ENCODE results near the gene FKBP1A.

DNA sequence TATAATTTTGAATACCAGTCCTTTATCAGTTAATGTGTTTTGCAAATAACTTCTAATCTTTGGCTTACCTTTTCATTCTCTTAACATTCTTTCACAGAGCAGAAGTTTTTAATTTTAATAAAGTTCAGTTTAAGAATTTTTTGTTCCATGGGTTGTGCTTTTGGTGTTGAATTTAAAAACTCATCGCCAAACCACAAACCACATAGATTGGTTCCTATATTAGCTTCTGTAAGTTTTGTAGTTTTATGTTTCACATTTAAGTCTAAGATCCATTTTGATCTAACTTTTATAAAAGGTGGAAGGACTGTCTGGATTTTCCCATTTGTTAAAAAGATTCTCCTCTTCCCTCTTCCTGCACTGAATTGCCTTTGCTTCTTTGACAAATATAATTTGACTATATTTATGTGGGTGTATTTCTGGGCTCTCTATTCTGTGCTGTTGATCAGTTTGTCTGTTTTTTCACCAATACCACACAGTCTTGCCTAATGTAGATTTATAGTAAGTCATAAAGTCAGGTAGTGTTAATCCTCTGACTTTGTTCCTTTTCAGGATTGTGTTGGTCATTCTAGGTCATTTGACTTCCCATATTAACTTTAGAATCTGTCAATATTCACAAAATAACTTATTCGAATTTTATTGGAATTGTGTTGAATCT, 46.4 kb downstream of the FKBP1A start:
- TF ChIP-seq POLR2A (IDR thresholded peaks at IDR 0.05): no peak
- TF ChIP-seq, protein P1, sequence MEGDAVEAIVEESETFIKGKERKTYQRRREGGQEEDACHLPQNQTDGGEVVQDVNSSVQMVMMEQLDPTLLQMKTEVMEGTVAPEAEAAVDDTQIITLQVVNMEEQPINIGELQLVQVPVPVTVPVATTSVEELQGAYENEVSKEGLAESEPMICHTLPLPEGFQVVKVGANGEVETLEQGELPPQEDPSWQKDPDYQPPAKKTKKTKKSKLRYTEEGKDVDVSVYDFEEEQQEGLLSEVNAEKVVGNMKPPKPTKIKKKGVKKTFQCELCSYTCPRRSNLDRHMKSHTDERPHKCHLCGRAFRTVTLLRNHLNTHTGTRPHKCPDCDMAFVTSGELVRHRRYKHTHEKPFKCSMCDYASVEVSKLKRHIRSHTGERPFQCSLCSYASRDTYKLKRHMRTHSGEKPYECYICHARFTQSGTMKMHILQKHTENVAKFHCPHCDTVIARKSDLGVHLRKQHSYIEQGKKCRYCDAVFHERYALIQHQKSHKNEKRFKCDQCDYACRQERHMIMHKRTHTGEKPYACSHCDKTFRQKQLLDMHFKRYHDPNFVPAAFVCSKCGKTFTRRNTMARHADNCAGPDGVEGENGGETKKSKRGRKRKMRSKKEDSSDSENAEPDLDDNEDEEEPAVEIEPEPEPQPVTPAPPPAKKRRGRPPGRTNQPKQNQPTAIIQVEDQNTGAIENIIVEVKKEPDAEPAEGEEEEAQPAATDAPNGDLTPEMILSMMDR (IDR thresholded peaks at IDR 0.05): no peak

Measured in adrenal gland (tissue), 5 donors.